COLO668 (cell line): ENCODE data around the gene PGLYRP3.
A peak's percentile ranks its signal among the peaks of the same experiment; 100 is the strongest.

Source experiments
- DNase-seq: peaks from one replicate; lab custom pipeline; 2025; ENCODE audit not compliant: unreplicated experiment; lab: John Stamatoyannopoulos, UW

PGLYRP3 gene

GRCh38 chr1:153261281-153262069, 51.3 kb downstream of the PGLYRP3 start:
- DNase-seq, result peak; percentile 35

- DNase-seq, result no peak
Measured at GRCh38 chr1:153260585-153261280, 52.0 kb downstream of the PGLYRP3 start.

GRCh38 chr1:153259387-153259786, 53.4 kb downstream of the PGLYRP3 start, which contains the start of gene LORICRIN:
LORICRIN (plus strand) TSS chr1:153259687; CDS start chr1:153260950, 1,263 bp downstream.
- DNase-seq, result no peak

- DNase-seq, result no peak
Measured at GRCh38 chr1:153253693-153254092, 59.1 kb downstream of the PGLYRP3 start.

GRCh38 chr1:153253076-153253475, 59.7 kb downstream of the PGLYRP3 start:
- DNase-seq, result no peak

GRCh38 chr1:153251988-153252387, 60.8 kb downstream of the PGLYRP3 start:
- no peak for DNase-seq

- DNase-seq, result no peak
Measured at GRCh38 chr1:153251562-153251961, 61.2 kb downstream of the PGLYRP3 start.

- DNase-seq, result no peak
Measured at GRCh38 chr1:153251087-153251486, 61.7 kb downstream of the PGLYRP3 start.

GRCh38 chr1:153250166-153250565, 62.6 kb downstream of the PGLYRP3 start:
- no peak for DNase-seq

GRCh38 chr1:153248176-153248879, 64.4 kb downstream of the PGLYRP3 start:
- DNase-seq, result no peak
